Thyroid gland (tissue), 4 donors: ENCODE results near the gene DCLK2.

ENCODE experiments used
- CTCF ChIP-seq, 6 experiments: fragments of 200-600 bp in 3 of 6; fragments of 450-650 bp in 3 of 6; sonication (generic) in 3 of 6; IDR thresholded peaks; one replicate each; pipeline ENCODE4 v1.5.1; 2016 to 2019; ENCODE audit warnings: antibody characterized with exemption in 6 of 6, mild to moderate bottlenecking in 2 of 6, inconsistent platforms in 1 of 6, moderate library complexity in 1 of 6
- POLR2A ChIP-seq, 2 donors: fragments of 450-650 bp; IDR thresholded peaks; one replicate each; pipeline ENCODE4 v1.6.1; 2017; ENCODE audit warnings: antibody characterized with exemption in 2 of 2, mild to moderate bottlenecking in 2 of 2, moderate library complexity in 1 of 2

GRCh38 chr4:150061086-150061776 lies 17.0 kb upstream of the DCLK2 start:
- no peak for TF ChIP-seq POLR2A (IDR thresholded peaks at IDR 0.05)
- no peak for TF ChIP-seq CTCF (IDR thresholded peaks at IDR 0.05)
